Neural progenitor cell (in vitro differentiated cells): ENCODE results near the gene EPYC.

Experiments used
- CTCF ChIP-seq: fragments of 200-600 bp; sonication (generic); IDR thresholded peaks from 2 replicates; pipeline ENCODE4 v1.5.1; 2017; ENCODE audit warnings: antibody characterized with exemption, mild to moderate bottlenecking
- EZH2 ChIP-seq: fragments of 200-600 bp; sonication (generic); IDR thresholded peaks from 2 replicates; pipeline ENCODE4 v1.6.1; 2017; ENCODE audit warnings: antibody characterized with exemption, mild to moderate bottlenecking, moderate library complexity
- EZH2phosphoT487 ChIP-seq: fragments of 200-600 bp; sonication (generic); IDR thresholded peaks from 2 replicates; pipeline ENCODE4 v1.6.1; 2017; ENCODE audit warnings: antibody characterized with exemption

- TF ChIP-seq CTCF (no peak), EZH2 (no peak), EZH2phosphoT487 (no peak)
These were observed 49.4 kb upstream of the EPYC start for GRCh38 chr12:91053951-91054715.
